ENCODE data around the gene GTPBP10. TPM values are rescaled to one million over a fixed set of nuclear protein-coding genes. Genes with fewer than 3 reads are reported as not detected.

The GTPBP10 gene
- total and polyA plus RNA-seq, 9 of the 15 experiments (the other 6 are each of a cell fraction or from before 2014, with no cell fraction given), result 34.6 to 89.8 (median 76.4) TPM

- CTCF ChIA-PET (ENCODE audit: low intra/inter-chr PET ratio), result no interaction called here
These were observed 44.4 kb downstream of the GTPBP10 start for GRCh38 chr7:90390926-90391325.

GRCh38 chr7:90391488-90391887 is 45.0 kb downstream of the GTPBP10 start:
- intact Hi-C loops (cut with micrococcal nuclease), result no loop called here
- ATAC-seq (no peak), DNase-seq (ENCODE audit: extremely low read depth in 1 of 4, low spot score in 3 of 4) (no peak), FAIRE-seq (no peak)
- peaks cover 6% of the 10 kb centered on the region; the same call in 1 of the 3 replicates for H3K36me3 ChIP-seq (ENCODE audit: control insufficient read depth, insufficient read depth, low read length)
- no peak overlapping the region for H3K27ac ChIP-seq (ENCODE audit: extremely low read depth, low read depth, low read length)
- H3K4me3 ChIP-seq, result no peak overlapping the region
- H3K4me2 ChIP-seq (ENCODE audit: insufficient read depth, low read length), result no peak overlapping the region
- BruUV-seq (replicated peaks), result no TSS peak
- no peaks in the 10 kb centered on the region for H3K79me2 ChIP-seq (ENCODE audit: control insufficient read depth, insufficient read depth, low read length)
- WGBS (ENCODE audit: insufficient coverage, low coverage, missing lambda C conversion rate), result 73% methylated on average over 5 of the region's 5 CpGs
- no peak overlapping the region for H2AFZ ChIP-seq (ENCODE audit: low read depth, low read length)
- in situ Hi-C loops (cut with MboI), result no loop called here
- H3K9me3 ChIP-seq (replicated peaks; ENCODE audit: control insufficient read depth, insufficient read depth, low read depth, low read length), result peaks cover 2% of the 10 kb centered on the region; the same call in 1 of the 2 replicates
- no peaks in the 10 kb centered on the region for H3K9me1 ChIP-seq (ENCODE audit: control insufficient read depth, insufficient read depth, low read length)
- ChIA-PET POLR2A (no interaction called here), CTCF (ENCODE audit: low intra/inter-chr PET ratio) (no interaction called here)
- H3K9ac ChIP-seq (ENCODE audit: insufficient read depth in 1 of 2, low read depth in 2 of 2, low read length in 2 of 2), result no peak overlapping the region
- no peaks in the 10 kb centered on the region for H3K4me1 ChIP-seq (replicated peaks in 1 of 2; ENCODE audit: control insufficient read depth in 2 of 2, insufficient read depth in 2 of 2, low read length in 2 of 2)
- H4K20me1 ChIP-seq (replicated peaks; ENCODE audit: control insufficient read depth, insufficient read depth, low read length), result no peaks in the 10 kb centered on the region
- H3K27me3 ChIP-seq (ENCODE audit: control insufficient read depth in 2 of 2, insufficient read depth in 2 of 2, low read length in 2 of 2), result no peaks in the 10 kb centered on the region
- TF ChIP-seq TBP (optimal IDR thresholded peaks at IDR 0.05; ENCODE audit: low read depth, low read length) (no peak), FOSL1 (tag; conservative IDR thresholded peaks at IDR 0.05) (0 out of 2 replicates have a peak, but pooled peaks have one; percentile 20), CBFA2T3 (IDR thresholded peaks at IDR 0.05) (peak; percentile 30)

More at GRCh38 chr7:90390926-90391325, 44.4 kb downstream of the GTPBP10 start:
- no peaks in the 10 kb centered on the region for H3K27me3 ChIP-seq (ENCODE audit: control insufficient read depth in 2 of 2, insufficient read depth in 2 of 2, low read length in 2 of 2)
- POLR2A ChIA-PET, result interaction anchor here (1.0 kb wide), 1 partner anchor 12 kb away, joined by 3 read pairs; no protein-coding TSS in a partner anchor
- no peaks in the 10 kb centered on the region for H3K79me2 ChIP-seq (ENCODE audit: control insufficient read depth, insufficient read depth, low read length)
- H3K27ac ChIP-seq (ENCODE audit: extremely low read depth, low read depth, low read length), result no peak overlapping the region
- no peaks in the 10 kb centered on the region for H3K9me1 ChIP-seq (ENCODE audit: control insufficient read depth, insufficient read depth, low read length)
- no peak overlapping the region for H3K4me3 ChIP-seq
- no peak overlapping the region for H2AFZ ChIP-seq (ENCODE audit: low read depth, low read length)
- no peak overlapping the region for H3K9ac ChIP-seq (ENCODE audit: insufficient read depth in 1 of 2, low read depth in 2 of 2, low read length in 2 of 2)
- H3K4me2 ChIP-seq (ENCODE audit: insufficient read depth, low read length), result no peak overlapping the region
- BruUV-seq (replicated peaks), result no TSS peak
- intact Hi-C loops (cut with micrococcal nuclease) (no loop called here), in situ Hi-C loops (cut with MboI) (no loop called here)
- H3K36me3 ChIP-seq (ENCODE audit: control insufficient read depth, insufficient read depth, low read length), result peaks cover 11% of the 10 kb centered on the region; the same call in 1 of the 3 replicates
- TF ChIP-seq ILK (tag; IDR thresholded peaks at IDR 0.05; ENCODE audit: borderline replicate concordance, low read depth) (no peak), SNRNP70 (optimal IDR thresholded peaks at IDR 0.05; ENCODE audit: low read depth, low read length) (no peak), SPI1 (IDR thresholded peaks at IDR 0.05; ENCODE audit: borderline replicate concordance, low read depth, low read length) (no peak), IRF1 (CRISPR knock-in tag; IDR thresholded peaks at IDR 0.05; ENCODE audit: borderline replicate concordance) (no peak), ARID1B (IDR thresholded peaks at IDR 0.05) (no peak), CBFA2T3 (IDR thresholded peaks at IDR 0.05) (no peak), ZNF778 (CRISPR knock-in tag; IDR thresholded peaks at IDR 0.05) (no peak), SMARCB1 (IDR thresholded peaks at IDR 0.05; ENCODE audit: insufficient read length, low read depth) (no peak)
- ATAC-seq (no peak), FAIRE-seq (no peak), DNase-seq (ENCODE audit: extremely low read depth in 1 of 4, low spot score in 3 of 4) (no peak)
- H3K4me1 ChIP-seq (replicated peaks in 1 of 2; ENCODE audit: control insufficient read depth in 2 of 2, insufficient read depth in 2 of 2, low read length in 2 of 2), result no peaks in the 10 kb centered on the region
- no peaks in the 10 kb centered on the region for H4K20me1 ChIP-seq (replicated peaks; ENCODE audit: control insufficient read depth, insufficient read depth, low read length)
- H3K9me3 ChIP-seq (replicated peaks; ENCODE audit: control insufficient read depth, insufficient read depth, low read depth, low read length), result no peaks in the 10 kb centered on the region; the same call in 1 of the 2 replicates
